Measurements from ENCODE around the gene RRBP1.

The RRBP1 gene

DNA sequence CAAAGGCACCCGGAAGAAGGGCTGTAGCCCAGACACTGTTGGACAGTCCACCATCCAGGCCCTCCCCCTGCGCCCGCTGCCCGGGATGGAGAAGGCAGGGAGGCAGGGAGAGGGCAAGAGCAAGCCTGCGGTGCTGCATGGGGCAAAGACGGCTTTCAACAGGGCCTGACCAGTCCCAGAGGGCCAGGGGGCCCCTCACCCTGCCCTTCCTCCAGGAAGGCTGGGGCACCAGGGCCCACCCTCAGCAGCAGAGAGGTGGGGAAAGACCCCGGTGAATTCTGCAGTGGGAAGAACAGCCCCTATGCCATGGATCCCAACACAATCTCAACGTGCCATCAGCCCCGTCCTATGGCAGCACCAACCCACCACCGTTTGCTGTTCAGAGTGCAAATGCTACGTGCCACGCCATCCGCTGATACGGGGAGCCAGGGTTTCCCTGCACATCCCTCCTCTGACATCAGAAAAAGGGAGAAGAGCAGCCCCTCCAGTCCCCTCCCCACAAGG is 41.1 kb downstream of the RRBP1 start:
- H3K4me3 ChIP-seq (ENCODE audit: low read depth in 1 of 2, low read length in 2 of 2): no peak overlapping the region
- peaks cover 72% of the 10 kb centered on the region for H3K36me3 ChIP-seq (ENCODE audit: insufficient read depth, low read length)
- ATAC-seq (ENCODE audit: insufficient read depth, low read depth) (no peak), DNase-seq (no peak)
- no peaks in the 10 kb centered on the region for H3K27me3 ChIP-seq (ENCODE audit: insufficient read depth, low read length, poor library complexity)
- no peak overlapping the region for H3K4me2 ChIP-seq (ENCODE audit: insufficient read depth, low read length)
- H4K20me1 ChIP-seq (ENCODE audit: insufficient read depth, low read length): peaks cover 65% of the 10 kb centered on the region
- H3K27ac ChIP-seq (ENCODE audit: low read length): no peak overlapping the region
- H2AFZ ChIP-seq (ENCODE audit: low read depth, low read length): no peak overlapping the region
- TF ChIP-seq EZH2 (IDR thresholded peaks at IDR 0.05; ENCODE audit: borderline replicate concordance, low read depth, low read length, severe bottlenecking): no peak
- TF ChIP-seq CTCF (IDR thresholded peaks at IDR 0.05; ENCODE audit: borderline replicate concordance, extremely low read depth, low read length, poor library complexity, severe bottlenecking): no peak
- H3K79me2 ChIP-seq (ENCODE audit: insufficient read depth, low read length): peaks cover 25% of the 10 kb centered on the region
- H3K9me3 ChIP-seq (ENCODE audit: insufficient read depth, low read length, severe bottlenecking): no peaks in the 10 kb centered on the region
- H3K4me1 ChIP-seq (ENCODE audit: insufficient read depth, low read length): no peaks in the 10 kb centered on the region
- H3K9ac ChIP-seq (ENCODE audit: low read depth, low read length): no peak overlapping the region

DNA sequence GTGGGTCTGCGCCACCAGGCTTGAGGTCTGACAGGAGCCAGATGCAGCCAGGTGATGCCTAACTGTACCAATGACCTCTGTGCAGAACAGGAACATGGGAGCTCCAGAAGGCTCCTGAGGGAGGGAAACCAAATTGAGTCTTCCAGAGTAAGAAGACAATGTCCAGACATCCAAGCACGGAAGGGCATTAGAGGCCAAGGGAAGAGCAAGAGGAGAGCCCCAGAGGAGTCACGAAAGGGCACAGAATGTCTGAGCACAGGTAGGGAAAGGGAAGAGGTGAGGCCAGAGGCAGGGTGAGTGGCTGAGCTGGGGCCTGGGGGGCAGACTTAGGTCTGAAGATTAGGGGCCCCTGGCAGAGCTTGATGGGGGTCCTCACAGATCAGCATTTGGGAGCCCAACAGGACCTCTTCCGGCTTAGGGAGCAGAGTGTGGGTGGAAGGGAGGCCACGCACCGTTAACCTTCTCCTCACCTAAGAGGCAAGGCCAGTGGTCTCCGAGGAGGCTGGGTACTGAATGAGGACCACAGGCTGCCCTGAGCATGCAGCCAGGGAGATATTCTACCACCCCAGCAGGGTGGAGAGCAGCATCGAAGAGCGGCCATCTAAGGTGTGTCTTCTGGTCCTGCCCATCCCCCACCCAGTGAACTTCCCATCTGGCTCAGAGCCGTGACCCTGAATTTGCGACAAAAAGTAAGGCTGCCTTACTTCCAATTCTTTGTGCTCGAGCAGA is 41.7 kb downstream of the RRBP1 start:
- Histone ChIP-seq H3K4me3 (ENCODE audit: low read depth in 1 of 2, low read length in 2 of 2) (no peak overlapping the region), H3K4me1 (ENCODE audit: insufficient read depth, low read length) (no peaks in the 10 kb centered on the region), H2AFZ (ENCODE audit: low read depth, low read length) (no peak overlapping the region), H3K9me3 (ENCODE audit: insufficient read depth, low read length, severe bottlenecking) (no peaks in the 10 kb centered on the region), H4K20me1 (ENCODE audit: insufficient read depth, low read length) (peaks cover 62% of the 10 kb centered on the region), H3K27me3 (ENCODE audit: insufficient read depth, low read length, poor library complexity) (no peaks in the 10 kb centered on the region), H3K9ac (ENCODE audit: low read depth, low read length) (no peak overlapping the region), H3K27ac (ENCODE audit: low read length) (no peak overlapping the region), H3K4me2 (ENCODE audit: insufficient read depth, low read length) (no peak overlapping the region), H3K79me2 (ENCODE audit: insufficient read depth, low read length) (peaks cover 19% of the 10 kb centered on the region; the same call in 1 of the 2 replicates), H3K36me3 (ENCODE audit: insufficient read depth, low read length) (peaks cover 78% of the 10 kb centered on the region)
- no peak for ATAC-seq (ENCODE audit: insufficient read depth, low read depth)
- TF ChIP-seq EZH2 (IDR thresholded peaks at IDR 0.05; ENCODE audit: borderline replicate concordance, low read depth, low read length, severe bottlenecking) (no peak), CTCF (IDR thresholded peaks at IDR 0.05; ENCODE audit: borderline replicate concordance, extremely low read depth, low read length, poor library complexity, severe bottlenecking) (no peak)
- DNase-seq: no peak

GRCh38 chr20:17638835-17639407 is 43.1 kb downstream of the RRBP1 start:
- H3K27me3 ChIP-seq (ENCODE audit: insufficient read depth, low read length, poor library complexity): no peaks in the 10 kb centered on the region
- peaks cover 92% of the 10 kb centered on the region for H3K36me3 ChIP-seq (ENCODE audit: insufficient read depth, low read length)
- H3K4me2 ChIP-seq (ENCODE audit: insufficient read depth, low read length): no peak overlapping the region
- TF ChIP-seq CTCF (IDR thresholded peaks at IDR 0.05; ENCODE audit: borderline replicate concordance, extremely low read depth, low read length, poor library complexity, severe bottlenecking) (no peak), EZH2 (IDR thresholded peaks at IDR 0.05; ENCODE audit: borderline replicate concordance, low read depth, low read length, severe bottlenecking) (no peak)
- peaks cover 10% of the 10 kb centered on the region; the same call in 1 of the 2 replicates for H3K79me2 ChIP-seq (ENCODE audit: insufficient read depth, low read length)
- DNase-seq (no peak), ATAC-seq (ENCODE audit: insufficient read depth, low read depth) (no peak)
- peaks cover 60% of the 10 kb centered on the region for H4K20me1 ChIP-seq (ENCODE audit: insufficient read depth, low read length)
- H2AFZ ChIP-seq (ENCODE audit: low read depth, low read length): no peak overlapping the region
- no peak overlapping the region for H3K4me3 ChIP-seq (ENCODE audit: low read depth in 1 of 2, low read length in 2 of 2)
- no peaks in the 10 kb centered on the region for H3K4me1 ChIP-seq (ENCODE audit: insufficient read depth, low read length)
- no peaks in the 10 kb centered on the region for H3K9me3 ChIP-seq (ENCODE audit: insufficient read depth, low read length, severe bottlenecking)
- no peak overlapping the region for H3K9ac ChIP-seq (ENCODE audit: low read depth, low read length)
- no peak overlapping the region for H3K27ac ChIP-seq (ENCODE audit: low read length)
